Common myeloid progenitor, CD34-positive (primary cell): Measurements from ENCODE around the gene SAFB2.

Experiments used
- CTCF ChIA-PET: fragments of 350-600 bp; sonication (Branson Sonifier 250); formaldehyde crosslinking; loops from one replicate; lab custom pipeline; 2021; ENCODE audit warnings: antibody characterized with exemption; lab: Charles Lee
- POLR2A ChIA-PET: fragments of 350-600 bp; sonication (Branson Sonifier 250); formaldehyde crosslinking; loops from one replicate; lab custom pipeline; 2021; ENCODE audit warnings: antibody characterized with exemption; lab: Charles Lee
- DNase-seq, 3 donors: peaks; one replicate each; pipeline versions ENCODE4 v3.0.0 to v3.0.0-alpha.2; 2013
- H3K27ac ChIP-seq, 2 experiments: 1 replicate in 1 of 2; 2 replicates in 1 of 2; pipeline ENCODE4 v1.7.0; 2013; ENCODE audit warnings: inconsistent platforms in 2 of 2, low read length in 2 of 2, mild to moderate bottlenecking in 2 of 2, low read depth in 1 of 2, moderate library complexity in 1 of 2; ENCODE audit not compliant: severe bottlenecking in 2 of 2, insufficient read depth in 1 of 2, poor library complexity in 1 of 2
- H3K27me3 ChIP-seq, 5 experiments: replicated peaks in 2 of 5; 1 replicate in 3 of 5; 2 replicates in 2 of 5; pipeline versions ENCODE4 v1.6.1 to v1.7.0; 2013; ENCODE audit warnings: low read length in 4 of 5, mild to moderate bottlenecking in 2 of 5, moderate library complexity in 2 of 5, inconsistent platforms in 1 of 5; ENCODE audit not compliant: insufficient read depth in 5 of 5, control insufficient read depth in 4 of 5
- H3K36me3 ChIP-seq, 4 experiments: 1 replicate in 2 of 4; 2 replicates in 2 of 4; pipeline versions ENCODE4 v1.6.1 to v1.7.0; 2013; ENCODE audit warnings: low read length in 3 of 4, control low read depth in 1 of 4, mild to moderate bottlenecking in 1 of 4; ENCODE audit not compliant: control insufficient read depth in 4 of 4, insufficient read depth in 4 of 4
- H3K4me1 ChIP-seq, 4 experiments: 1 replicate in 3 of 4; 2 replicates in 1 of 4; pipeline versions ENCODE4 v1.6.1 to v1.7.1; 2013; ENCODE audit warnings: low read length in 3 of 4, mild to moderate bottlenecking in 3 of 4, control low read depth in 1 of 4, inconsistent platforms in 1 of 4, moderate library complexity in 1 of 4; ENCODE audit not compliant: control insufficient read depth in 4 of 4, insufficient read depth in 4 of 4; ENCODE audit errors: control extremely low read depth in 1 of 4
- H3K4me3 ChIP-seq, 7 experiments: 1 replicate in 4 of 7; 2 replicates in 3 of 7; pipeline versions ENCODE4 v1.5.1 to v1.7.0; 2013; ENCODE audit warnings: mild to moderate bottlenecking in 7 of 7, low read length in 6 of 7, moderate library complexity in 6 of 7, inconsistent platforms in 2 of 7, low read depth in 2 of 7, control low read depth in 1 of 7; ENCODE audit not compliant: insufficient read depth in 4 of 7, control insufficient read depth in 1 of 7; ENCODE audit errors: extremely low read depth in 1 of 7
- H3K9me3 ChIP-seq, 5 experiments: 1 replicate in 4 of 5; 2 replicates in 1 of 5; pipeline versions ENCODE4 v1.6.1 to v1.7.1; 2013; ENCODE audit warnings: low read length in 4 of 5, mild to moderate bottlenecking in 2 of 5, inconsistent platforms in 1 of 5, low read depth in 1 of 5, moderate library complexity in 1 of 5; ENCODE audit not compliant: control insufficient read depth in 4 of 5, insufficient read depth in 2 of 5; ENCODE audit errors: control extremely low read depth in 1 of 5
- WGBS: methylation state at CpG from one replicate; pipeline ENCODE4 v1.1.5; 2013; ENCODE audit not compliant: insufficient coverage; 5-methylcytosine and 5-hydroxymethylcytosine counted together

Gene SAFB2

GRCh38 chr19:5621311-5621944 is 1.1 kb downstream of the SAFB2 start:
- Histone ChIP-seq H3K36me3 (peaks cover 11 to 62% (median 40%) of the 10 kb centered on the region in 4 experiments), H3K9me3 (no peaks in the 10 kb centered on the region), H3K27ac (peak overlapping the region; percentile 90 to 96), H3K4me1 (peaks cover 21 to 46% (median 37%) of the 10 kb centered on the region in 4 experiments), H3K4me3 (peak overlapping the region; percentile 80 to 99 (median 96)), H3K27me3 (no peaks in the 10 kb centered on the region)
- CTCF ChIA-PET, result interaction anchor here (0.7 to 1.0 kb wide), 3 partner anchors 14 to 33 kb away, joined by 3 read pairs; no protein-coding TSS in a partner anchor
- 72% methylated on average over 14 of the region's 14 CpGs for WGBS
- no peak for DNase-seq
- POLR2A ChIA-PET, result interaction anchor here (0.6 to 1.7 kb wide), 4 partner anchors 14 to 25 kb away, joined by 3 to 7 read pairs (median 4); no protein-coding TSS in a partner anchor

GRCh38 chr19:5619946-5620345 is 2.6 kb downstream of the SAFB2 start:
- H3K9me3 ChIP-seq, result no peaks in the 10 kb centered on the region
- 100% methylated on average over 3 of the region's 3 CpGs for WGBS
- no peak for DNase-seq
- no peak overlapping the region for H3K4me3 ChIP-seq
- H3K27me3 ChIP-seq, result no peaks in the 10 kb centered on the region
- CTCF ChIA-PET, result no interaction called here
- H3K27ac ChIP-seq, result no peak overlapping the region
- peaks cover 16 to 31% (median 27%) of the 10 kb centered on the region in 4 experiments for H3K4me1 ChIP-seq
- H3K36me3 ChIP-seq, result peaks cover 15 to 60% (median 43%) of the 10 kb centered on the region in 4 experiments
- POLR2A ChIA-PET, result no interaction called here

DNA sequence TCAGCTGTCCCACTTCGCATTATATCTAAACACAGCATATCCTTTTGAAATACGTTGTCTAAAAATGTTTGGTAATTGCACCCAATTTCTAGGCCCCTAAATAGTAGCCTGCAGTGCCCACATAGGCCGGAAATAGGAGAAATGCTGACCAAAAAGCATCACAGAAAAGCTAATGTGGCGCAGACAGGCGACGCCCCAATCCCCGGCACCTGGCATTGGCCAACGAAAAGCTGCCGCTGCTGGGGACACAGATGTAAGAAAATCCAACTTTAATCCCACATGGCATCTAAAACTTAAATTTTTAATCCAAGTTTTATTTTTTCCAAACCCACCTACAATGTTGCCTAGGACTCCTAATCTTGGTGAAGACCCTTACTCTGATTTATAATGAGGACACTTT is 4.0 kb downstream of the SAFB2 start:
- Histone ChIP-seq H3K4me3 (no peak overlapping the region), H3K27me3 (no peaks in the 10 kb centered on the region), H3K27ac (no peak overlapping the region), H3K4me1 (peaks cover 14 to 18% (median 16%) of the 10 kb centered on the region in 4 experiments), H3K36me3 (peaks cover 23 to 69% (median 53%) of the 10 kb centered on the region in 4 experiments), H3K9me3 (no peaks in the 10 kb centered on the region)
- POLR2A ChIA-PET, result no interaction called here
- 96% methylated on average over 9 of the region's 9 CpGs for WGBS
- DNase-seq, result no peak
- CTCF ChIA-PET, result interaction anchor here (0.9 to 1.1 kb wide), 2 partner anchors 53 to 73 kb away, joined by 3 read pairs; no protein-coding TSS in a partner anchor

DNA sequence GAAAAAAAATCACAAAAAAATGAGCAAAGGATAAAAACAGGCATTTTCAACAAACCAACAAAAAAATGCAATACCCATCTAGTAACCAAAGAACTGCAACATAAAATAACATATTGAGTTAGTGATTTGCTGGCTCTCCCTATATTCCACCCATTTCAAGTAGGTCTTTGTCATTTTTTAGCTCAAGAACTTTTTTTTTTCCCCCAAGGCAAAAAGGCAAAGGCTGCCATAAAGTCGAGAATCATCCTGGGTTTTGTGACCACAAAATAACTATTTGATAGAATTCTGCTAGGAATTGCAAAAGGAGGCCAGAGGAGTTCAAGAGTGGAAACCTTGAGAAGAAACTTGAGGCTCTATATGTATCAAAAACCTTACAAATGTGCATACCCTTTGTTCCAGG is 5.5 kb downstream of the SAFB2 start:
- ChIA-PET CTCF (no interaction called here), POLR2A (no interaction called here)
- no peaks in the 10 kb centered on the region for H3K9me3 ChIP-seq
- no peak for DNase-seq
- no peaks in the 10 kb centered on the region for H3K27me3 ChIP-seq
- H3K4me1 ChIP-seq, result peaks cover 14 to 18% (median 16%) of the 10 kb centered on the region in 4 experiments
- no CpG with 5 or more reads among the region's 1 CpG for WGBS
- H3K4me3 ChIP-seq, result no peak overlapping the region
- peaks cover 32 to 84% (median 65%) of the 10 kb centered on the region in 4 experiments for H3K36me3 ChIP-seq
- no peak overlapping the region for H3K27ac ChIP-seq

GRCh38 chr19:5615756-5616327 is 6.7 kb downstream of the SAFB2 start:
- POLR2A ChIA-PET, result no interaction called here
- CTCF ChIA-PET, result interaction anchor here (0.7 kb wide), 1 partner anchor 96 kb away, joined by 3 read pairs; no protein-coding TSS in a partner anchor
- Histone ChIP-seq H3K4me1 (peaks cover 4 to 7% (median 7%) of the 10 kb centered on the region in 4 experiments), H3K36me3 (peaks cover 32 to 85% (median 67%) of the 10 kb centered on the region in 4 experiments), H3K27me3 (no peaks in the 10 kb centered on the region), H3K27ac (no peak overlapping the region), H3K9me3 (no peaks in the 10 kb centered on the region), H3K4me3 (no peak overlapping the region)
- DNase-seq, result no peak
- 97% methylated on average over 16 of the region's 17 CpGs for WGBS

DNA sequence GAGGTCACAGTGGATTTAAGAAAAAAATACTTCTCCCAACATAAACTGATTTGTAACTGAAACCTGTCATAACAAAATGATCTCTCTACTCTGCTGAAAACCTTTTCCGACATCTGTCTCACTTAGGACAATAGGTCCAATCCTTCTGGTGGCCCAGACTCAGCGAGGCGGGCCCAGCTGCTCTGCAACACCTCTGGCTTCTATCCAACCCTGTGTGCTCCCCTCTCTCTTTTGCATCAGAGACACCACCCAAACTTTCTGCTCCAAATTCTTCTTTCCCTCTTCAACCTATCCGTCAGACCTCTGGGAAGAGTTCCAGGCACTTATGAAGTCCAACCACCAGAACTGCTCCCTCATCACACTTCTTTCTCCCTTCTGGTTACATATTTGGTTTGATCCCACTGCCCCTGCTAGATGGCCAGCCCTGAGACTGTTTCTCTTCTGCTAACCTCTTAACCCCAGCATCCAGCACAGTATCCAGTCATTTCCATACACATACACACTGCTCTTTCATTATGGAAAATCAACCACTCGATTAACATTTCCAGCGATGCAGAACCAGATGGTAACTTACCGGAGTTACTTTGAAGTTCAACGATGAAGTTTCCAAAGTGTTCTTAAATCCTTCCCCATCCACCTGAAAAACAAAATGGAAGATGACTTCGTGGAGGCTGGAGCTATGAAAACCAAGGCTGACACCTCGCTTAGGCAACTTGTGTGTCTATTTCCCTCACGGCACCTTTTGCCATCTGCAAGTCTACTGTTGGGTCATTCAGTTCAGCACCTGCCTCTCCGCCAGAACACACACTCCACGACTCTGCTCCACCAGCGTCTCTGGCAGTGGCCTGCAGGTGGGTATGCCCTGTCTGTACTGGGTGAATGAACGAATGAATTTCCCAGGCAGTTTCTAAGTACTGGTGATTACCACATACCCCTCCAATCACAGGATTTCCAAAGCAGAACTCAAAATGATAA is 9.4 kb downstream of the SAFB2 start:
- no peak overlapping the region for H3K4me3 ChIP-seq
- no peak overlapping the region for H3K27ac ChIP-seq
- ChIA-PET POLR2A (interaction anchor here (1.1 to 1.6 kb wide), 2 partner anchors 10 to 28 kb away, joined by 3 read pairs; partner anchors contain the start of genes SAFB and SAFB2), CTCF (interaction anchor here (1.3 kb wide), 1 partner anchor 36 kb away, joined by 3 read pairs; no protein-coding TSS in a partner anchor)
- WGBS, result 95% methylated on average over 12 of the region's 15 CpGs
- no peaks in the 10 kb centered on the region for H3K9me3 ChIP-seq
- H3K36me3 ChIP-seq, result peaks cover 26 to 85% (median 65%) of the 10 kb centered on the region in 4 experiments
- H3K27me3 ChIP-seq, result no peaks in the 10 kb centered on the region
- no peaks in the 10 kb centered on the region for H3K4me1 ChIP-seq
- no peak for DNase-seq
